Measurements from ENCODE around the gene DNAH11. TPM values are rescaled to one million over a fixed set of nuclear protein-coding genes. Genes with fewer than 3 reads are reported as not detected.
A peak's percentile ranks its signal among the peaks of the same experiment; 100 is the strongest.

DNAH11 gene
- total and polyA plus RNA-seq, 2 of the 13 experiments (the other 11 are each of a cell fraction or from before 2014, with no cell fraction given) = not detected

GRCh38 chr7:21617916-21618390 lies 75.1 kb downstream of the DNAH11 start (continued):
- TF ChIP-seq CREB1 (IDR thresholded peaks at IDR 0.05) (no peak), CREB1 (CRISPR knock-in tag; IDR thresholded peaks at IDR 0.05) (no peak), ZNF775 (CRISPR knock-in tag; IDR thresholded peaks at IDR 0.05; ENCODE audit: borderline replicate concordance) (no peak), ZNF44 (CRISPR knock-in tag; IDR thresholded peaks at IDR 0.05) (no peak), SMYD3 (CRISPR knock-in tag; IDR thresholded peaks at IDR 0.05) (no peak), ADNP (CRISPR knock-in tag; IDR thresholded peaks at IDR 0.05) (no peak), ZNF839 (CRISPR knock-in tag; IDR thresholded peaks at IDR 0.05; ENCODE audit: borderline replicate concordance) (no peak), KDM4B (CRISPR knock-in tag; IDR thresholded peaks at IDR 0.05) (no peak), HNF1B (CRISPR knock-in tag; IDR thresholded peaks at IDR 0.05) (peak; percentile 68; the same call in 1 of the 2 replicates), E2F1 (CRISPR knock-in tag; IDR thresholded peaks at IDR 0.05) (no peak), NFIC (IDR thresholded peaks at IDR 0.05; ENCODE audit: low read length) (no peak), NFE2L2 (IDR thresholded peaks at IDR 0.05; ENCODE audit: low read length) (no peak), ZSCAN25 (CRISPR knock-in tag; IDR thresholded peaks at IDR 0.05) (no peak), ZNF747 (CRISPR knock-in tag; IDR thresholded peaks at IDR 0.05; ENCODE audit: borderline replicate concordance) (no peak), ZSCAN22 (CRISPR knock-in tag; IDR thresholded peaks at IDR 0.05) (no peak), MAFG (CRISPR knock-in tag; IDR thresholded peaks at IDR 0.05) (no peak), BRF2 (CRISPR knock-in tag; IDR thresholded peaks at IDR 0.05) (no peak), ARHGAP35 (CRISPR knock-in tag; IDR thresholded peaks at IDR 0.05; ENCODE audit: borderline replicate concordance) (no peak), SOX6 (IDR thresholded peaks at IDR 0.05) (no peak), SOX6 (CRISPR knock-in tag; IDR thresholded peaks at IDR 0.05) (peak; percentile 56; the same call in 1 of the 2 replicates), POLR2A (IDR thresholded peaks at IDR 0.05; ENCODE audit: insufficient read depth in 1 of 2, low read depth in 2 of 2, low read length in 2 of 2) (no peak), MTA1 (CRISPR knock-in tag; IDR thresholded peaks at IDR 0.05; ENCODE audit: borderline replicate concordance) (no peak), ZNF260 (CRISPR knock-in tag; IDR thresholded peaks at IDR 0.05; ENCODE audit: borderline replicate concordance, low read depth) (no peak), ZNF703 (CRISPR knock-in tag; IDR thresholded peaks at IDR 0.05; ENCODE audit: borderline replicate concordance) (no peak), ZNF713 (CRISPR knock-in tag; IDR thresholded peaks at IDR 0.05) (no peak), NR3C1 (CRISPR knock-in tag; IDR thresholded peaks at IDR 0.05) (no peak), CREM (IDR thresholded peaks at IDR 0.05) (no peak), CREM (CRISPR knock-in tag; IDR thresholded peaks at IDR 0.05) (no peak), KDM5A (IDR thresholded peaks at IDR 0.05; ENCODE audit: borderline replicate concordance, low read length) (no peak), CAMTA2 (CRISPR knock-in tag; IDR thresholded peaks at IDR 0.05; ENCODE audit: borderline replicate concordance) (no peak), BORCS8-MEF2B (CRISPR knock-in tag; IDR thresholded peaks at IDR 0.05) (no peak), U2AF1 (optimal IDR thresholded peaks at IDR 0.05; ENCODE audit: low read depth, low read length) (no peak)

All from HepG2 (cell line).